Measurements from ENCODE around the gene ABI1.
A peak's percentile ranks its signal among the peaks of the same experiment; 100 is the strongest.

ABI1 gene

DNA sequence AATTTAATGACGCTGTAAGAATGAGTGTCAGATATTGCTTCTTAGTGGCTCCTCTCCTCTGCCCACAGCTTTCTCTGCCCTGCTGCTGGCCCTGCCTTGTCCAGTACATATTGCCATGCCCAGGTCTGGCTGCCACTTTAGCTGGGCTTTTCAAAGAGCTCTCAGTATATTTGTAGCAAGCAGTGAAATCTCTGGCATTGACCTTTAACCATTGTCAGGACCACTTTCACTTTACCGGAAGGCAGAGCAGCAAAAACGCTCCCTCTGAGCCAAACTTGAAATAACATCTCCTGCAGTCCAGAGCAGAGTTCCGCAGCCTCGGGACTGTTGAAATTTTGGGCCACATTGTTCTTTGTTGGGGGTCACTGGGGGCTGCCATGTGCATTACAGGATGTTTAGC is 149.4 kb downstream of the ABI1 start:
- DNase-seq (ENCODE audit: low read depth), result no peak

DNA sequence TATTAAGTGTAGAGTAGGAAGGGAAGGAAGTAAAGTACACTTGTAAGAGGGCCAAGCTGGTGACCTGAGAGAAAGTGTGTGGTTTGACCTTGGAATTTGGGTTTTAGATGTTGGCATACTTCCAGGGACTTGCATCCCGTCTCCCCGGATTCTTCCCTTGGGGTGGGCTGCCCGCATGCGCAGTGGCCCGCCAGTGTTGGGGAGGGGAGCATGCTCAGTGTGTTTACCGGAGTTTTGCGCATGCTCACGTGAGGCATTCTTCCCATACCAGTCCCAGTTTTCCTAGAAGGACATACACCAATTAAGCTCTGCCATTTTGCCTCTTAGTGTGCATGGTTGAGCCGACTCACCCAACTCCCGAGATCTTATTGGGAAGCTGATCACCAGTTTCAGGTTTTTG is 153.8 kb downstream of the ABI1 start:
- DNase-seq (ENCODE audit: low read depth), result no peak

GRCh38 chr10:26706206-26706605 is 154.6 kb downstream of the ABI1 start:
- no peak for DNase-seq (ENCODE audit: low read depth)

DNA sequence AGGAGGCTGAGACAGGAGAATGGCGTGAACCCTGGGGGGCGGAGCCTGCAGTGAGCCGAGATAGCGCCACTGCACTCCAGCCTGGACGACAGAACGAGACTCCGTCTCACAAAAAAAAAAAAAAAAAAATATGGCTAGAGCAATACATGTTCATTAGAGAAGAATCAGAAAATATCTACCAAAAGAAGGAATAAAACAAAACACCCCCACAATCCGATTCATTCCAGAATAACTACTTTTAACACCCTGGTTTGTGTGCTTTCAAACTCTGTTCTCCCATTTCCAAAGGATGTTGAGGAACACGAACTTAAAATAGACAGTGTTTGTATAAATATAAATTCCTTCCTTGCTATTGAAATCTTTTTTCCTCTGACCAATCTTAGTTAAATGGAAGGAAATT is 156.8 kb downstream of the ABI1 start:
- DNase-seq (ENCODE audit: low read depth), result no peak

DNA sequence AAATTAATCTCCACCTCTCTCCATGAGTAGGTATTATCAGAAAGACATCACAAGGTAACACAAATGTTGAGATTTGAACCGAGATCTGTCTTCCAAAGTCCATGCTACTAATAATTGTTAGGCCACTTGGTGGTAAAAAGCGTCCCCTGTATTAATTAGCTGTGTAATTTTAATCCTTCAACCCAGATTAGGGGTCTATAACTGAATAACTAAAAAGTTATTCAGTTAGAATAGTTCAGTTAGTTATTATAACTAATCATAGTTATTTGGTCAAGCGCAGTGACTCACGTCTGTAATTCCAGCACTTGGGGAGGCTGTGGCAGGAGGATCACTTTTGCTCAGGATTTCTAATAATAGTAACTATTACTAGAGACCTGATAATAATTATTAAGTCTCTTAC is 157.7 kb downstream of the ABI1 start:
- no peak for DNase-seq (ENCODE audit: low read depth)

DNA sequence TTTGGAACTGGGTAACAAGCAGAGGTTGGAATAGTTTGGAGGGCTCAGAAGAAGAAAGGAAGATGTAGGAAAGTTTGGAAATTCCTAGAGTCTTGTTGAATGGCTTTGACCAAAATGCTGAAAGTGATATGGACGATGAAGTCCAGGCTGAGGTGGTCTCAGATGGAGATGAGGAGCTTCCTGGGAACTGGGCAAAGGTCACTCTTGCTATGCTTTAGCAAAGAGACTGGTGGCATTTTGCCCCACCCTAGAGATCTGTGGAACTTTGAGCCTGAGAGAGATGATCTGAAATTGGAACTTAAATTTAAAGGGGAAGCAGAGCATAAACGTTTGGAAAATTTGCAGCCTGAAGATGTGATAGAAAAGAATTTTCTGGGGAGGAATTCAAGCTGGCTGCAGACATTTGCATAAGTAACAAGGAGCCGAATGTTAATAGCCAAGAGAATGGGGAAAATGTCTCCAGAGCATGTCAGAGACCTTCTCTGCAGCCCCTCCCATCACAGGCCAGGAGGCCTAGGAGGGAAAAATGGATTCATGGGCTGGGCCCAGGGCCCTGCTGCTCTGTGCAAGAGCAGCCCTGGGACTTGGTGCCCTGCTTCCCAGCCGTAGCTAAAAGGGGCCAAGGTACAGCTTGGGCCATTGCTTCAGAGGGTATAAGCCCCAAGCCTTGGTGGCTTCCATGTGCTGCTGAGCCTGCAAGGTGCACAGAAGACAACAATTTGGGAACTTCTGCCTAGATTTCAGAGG is 159.7 kb downstream of the ABI1 start:
- DNase-seq (ENCODE audit: low read depth), result no peak

GRCh38 chr10:26699631-26700030 is 161.1 kb downstream of the ABI1 start:
- no peak for DNase-seq (ENCODE audit: low read depth)

DNA sequence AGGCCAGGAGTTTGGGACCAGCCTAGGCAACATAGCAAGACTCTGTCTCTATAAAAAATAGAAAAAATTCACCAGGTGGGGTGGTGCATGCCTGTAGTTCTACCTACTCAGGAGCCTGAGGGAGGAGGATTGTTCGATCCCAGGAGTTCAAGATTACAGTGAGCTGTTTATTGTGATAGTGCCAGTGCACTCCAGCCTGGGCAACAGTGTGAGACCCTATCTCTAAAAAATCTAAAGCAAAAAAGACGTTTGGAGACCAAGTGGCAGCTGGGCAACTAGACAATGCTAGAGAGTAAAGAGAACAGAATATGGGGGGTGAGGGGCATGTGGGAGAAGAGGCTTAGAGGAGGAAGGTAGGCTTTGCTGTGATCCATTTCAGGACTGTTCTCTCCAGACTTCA is 161.8 kb downstream of the ABI1 start:
- no peak for DNase-seq (ENCODE audit: low read depth)

GRCh38 chr10:26697922-26698608 is 162.7 kb downstream of the ABI1 start:
- peak; percentile 16 for DNase-seq (ENCODE audit: low read depth)

DNA sequence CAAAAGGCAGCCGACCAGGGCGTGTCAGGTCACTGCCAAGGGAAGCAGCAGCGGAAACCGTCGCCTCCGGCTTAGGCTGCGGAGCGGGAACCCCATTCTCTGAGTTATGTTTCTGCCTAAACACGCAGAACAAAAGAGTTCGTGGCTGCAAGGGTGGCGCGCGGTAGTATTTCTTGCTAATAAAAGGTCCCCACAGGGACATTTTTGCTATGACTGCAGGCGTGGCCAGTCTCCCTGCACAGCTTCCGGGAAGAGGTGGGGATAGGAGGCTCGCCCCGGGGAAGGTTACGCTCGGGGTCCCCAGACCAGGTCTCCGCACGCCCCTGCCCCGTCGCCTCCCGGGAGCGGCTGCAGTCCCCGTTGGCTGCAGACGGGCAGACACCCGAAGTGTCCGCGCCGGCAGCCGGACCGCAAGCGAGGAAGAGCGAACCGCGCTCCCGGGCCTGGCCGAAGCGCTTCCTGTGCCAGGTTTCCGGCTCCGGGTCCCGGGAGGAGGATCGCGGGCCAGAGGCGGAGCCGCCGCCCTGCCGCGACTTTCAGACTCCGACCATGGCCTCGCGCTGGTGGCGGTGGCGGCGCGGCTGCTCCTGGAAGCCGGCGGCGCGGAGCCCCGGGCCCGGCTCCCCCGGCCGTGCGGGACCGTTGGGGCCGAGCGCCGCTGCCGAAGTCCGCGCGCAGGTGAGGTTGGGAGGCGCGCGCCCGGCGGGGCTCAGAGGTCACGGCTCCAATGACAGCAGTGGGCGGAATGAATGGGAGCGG is 163.4 kb downstream of the ABI1 start, which contains the start of gene PDSS1:
Gene PDSS1, plus strand, starts transcription at position 539 of the 759 bp plus-strand sequence. Its CDS starts 11 bp downstream, at position 550.
- DNase-seq (ENCODE audit: low read depth), result peak; percentile 66

DNA sequence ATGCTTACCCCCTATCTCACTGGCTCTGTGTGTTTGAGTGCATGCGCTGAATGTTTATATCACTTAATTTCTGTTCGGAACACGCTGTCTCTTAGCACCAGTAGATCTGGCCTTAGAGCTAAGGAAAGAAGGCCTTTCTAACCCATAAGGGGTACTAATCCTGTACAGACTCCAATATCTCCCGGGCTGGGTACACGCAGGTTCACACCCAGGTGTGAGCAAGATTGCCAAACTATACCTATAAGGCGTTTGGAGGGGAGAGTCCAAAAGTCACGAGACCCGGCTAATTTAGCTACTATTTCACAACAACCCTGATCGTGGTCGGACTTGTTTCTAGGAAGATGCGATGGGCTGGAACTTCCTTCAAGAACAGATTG is 164.0 kb downstream of the ABI1 start:
- DNase-seq (ENCODE audit: low read depth), result no peak
